NB4 (cell line): ENCODE data around the gene PLLP.

Experiments used
- DNase-seq: peaks from one replicate; pipeline ENCODE4 v3.0.0; 2010; ENCODE audit warnings: low read depth
- H3K4me3 ChIP-seq: one replicate; pipeline ENCODE4 v1.5.1; 2011; ENCODE audit warnings: mild to moderate bottlenecking, low read depth, low read length, moderate library complexity
- MYC ChIP-seq: IDR thresholded peaks from 2 replicates; pipeline ENCODE4 v1.6.1; 2011; ENCODE audit warnings: low read depth, low read length
- POLR2A ChIP-seq: IDR thresholded peaks from 2 replicates; pipeline ENCODE4 v1.6.1; 2011; ENCODE audit warnings: mild to moderate bottlenecking; ENCODE audit not compliant: insufficient read length; ENCODE audit errors: extremely low read depth
- TF ChIP-seq, protein P1 (sequence below): IDR thresholded peaks from one replicate; pipeline ENCODE4 v1.5.1; 2012; ENCODE audit warnings: low read depth, low read length
- TF ChIP-seq, protein P2 (sequence below): IDR thresholded peaks from 2 replicates; pipeline ENCODE4 v1.6.1; 2011; ENCODE audit warnings: low read depth, low read length

PLLP gene

DNA sequence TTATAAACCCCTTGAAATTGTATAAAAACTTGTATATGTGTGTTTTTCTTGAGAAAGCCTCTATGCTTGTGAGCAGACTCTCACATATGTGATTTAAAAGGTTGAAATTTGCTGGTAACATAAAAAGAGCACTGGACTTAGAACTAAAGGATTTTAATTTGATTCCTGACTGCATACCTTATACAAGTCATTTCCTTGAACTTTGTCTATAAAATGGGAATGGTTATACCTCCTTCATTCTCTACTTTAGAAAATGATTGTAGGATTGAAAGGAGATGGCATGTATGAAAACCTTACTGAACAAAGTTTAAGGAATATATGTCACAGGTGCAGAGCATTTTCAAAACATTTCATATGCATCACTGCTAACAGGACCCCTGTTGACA is 49.8 kb downstream of the PLLP start:
- DNase-seq: no peak
- TF ChIP-seq POLR2A: no peak
- TF ChIP-seq MYC: no peak
- TF ChIP-seq, protein P1, sequence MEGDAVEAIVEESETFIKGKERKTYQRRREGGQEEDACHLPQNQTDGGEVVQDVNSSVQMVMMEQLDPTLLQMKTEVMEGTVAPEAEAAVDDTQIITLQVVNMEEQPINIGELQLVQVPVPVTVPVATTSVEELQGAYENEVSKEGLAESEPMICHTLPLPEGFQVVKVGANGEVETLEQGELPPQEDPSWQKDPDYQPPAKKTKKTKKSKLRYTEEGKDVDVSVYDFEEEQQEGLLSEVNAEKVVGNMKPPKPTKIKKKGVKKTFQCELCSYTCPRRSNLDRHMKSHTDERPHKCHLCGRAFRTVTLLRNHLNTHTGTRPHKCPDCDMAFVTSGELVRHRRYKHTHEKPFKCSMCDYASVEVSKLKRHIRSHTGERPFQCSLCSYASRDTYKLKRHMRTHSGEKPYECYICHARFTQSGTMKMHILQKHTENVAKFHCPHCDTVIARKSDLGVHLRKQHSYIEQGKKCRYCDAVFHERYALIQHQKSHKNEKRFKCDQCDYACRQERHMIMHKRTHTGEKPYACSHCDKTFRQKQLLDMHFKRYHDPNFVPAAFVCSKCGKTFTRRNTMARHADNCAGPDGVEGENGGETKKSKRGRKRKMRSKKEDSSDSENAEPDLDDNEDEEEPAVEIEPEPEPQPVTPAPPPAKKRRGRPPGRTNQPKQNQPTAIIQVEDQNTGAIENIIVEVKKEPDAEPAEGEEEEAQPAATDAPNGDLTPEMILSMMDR: no peak
- TF ChIP-seq, protein P2, sequence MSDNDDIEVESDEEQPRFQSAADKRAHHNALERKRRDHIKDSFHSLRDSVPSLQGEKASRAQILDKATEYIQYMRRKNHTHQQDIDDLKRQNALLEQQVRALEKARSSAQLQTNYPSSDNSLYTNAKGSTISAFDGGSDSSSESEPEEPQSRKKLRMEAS: no peak
- no peak overlapping the region for H3K4me3 ChIP-seq

DNA sequence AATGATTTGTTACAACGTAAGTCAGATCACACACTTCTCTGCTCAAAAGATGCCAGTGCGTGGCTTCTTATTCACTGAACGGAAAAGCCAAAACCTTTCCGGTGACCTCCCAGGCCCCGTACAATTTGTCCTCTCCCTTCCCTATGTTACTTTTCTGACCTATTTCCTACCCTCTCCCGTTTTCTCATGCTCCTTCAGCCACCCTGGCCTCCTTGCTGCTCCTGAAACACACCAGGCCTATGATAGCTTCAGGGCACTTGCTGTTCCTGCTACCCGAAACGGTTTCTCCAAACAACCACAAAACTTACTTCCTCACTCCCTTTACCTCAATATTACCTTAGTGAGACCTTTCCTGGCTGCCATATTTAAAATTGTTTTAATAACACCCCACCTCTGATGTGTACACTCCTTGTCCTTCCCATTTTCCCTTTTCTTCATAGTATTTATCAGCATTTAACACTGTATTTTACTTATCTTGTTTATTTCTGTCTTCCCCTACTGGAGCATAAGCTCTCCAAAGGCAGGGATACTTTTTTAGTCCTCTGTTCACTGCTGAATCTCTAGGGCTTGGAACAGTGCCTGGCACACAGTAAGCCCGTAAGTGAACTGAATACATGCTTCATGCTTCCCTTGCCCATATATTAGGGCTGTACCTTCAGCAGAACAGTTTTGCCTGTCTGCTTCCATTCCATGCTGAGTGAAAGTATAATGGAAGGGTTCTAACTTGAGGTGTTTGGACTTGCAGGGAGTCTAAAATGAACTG is 50.3 kb downstream of the PLLP start:
- TF ChIP-seq MYC (no peak), POLR2A (no peak)
- TF ChIP-seq, protein P1: no peak
- TF ChIP-seq, protein P2: no peak
- H3K4me3 ChIP-seq: no peak overlapping the region
- no peak for DNase-seq

DNA sequence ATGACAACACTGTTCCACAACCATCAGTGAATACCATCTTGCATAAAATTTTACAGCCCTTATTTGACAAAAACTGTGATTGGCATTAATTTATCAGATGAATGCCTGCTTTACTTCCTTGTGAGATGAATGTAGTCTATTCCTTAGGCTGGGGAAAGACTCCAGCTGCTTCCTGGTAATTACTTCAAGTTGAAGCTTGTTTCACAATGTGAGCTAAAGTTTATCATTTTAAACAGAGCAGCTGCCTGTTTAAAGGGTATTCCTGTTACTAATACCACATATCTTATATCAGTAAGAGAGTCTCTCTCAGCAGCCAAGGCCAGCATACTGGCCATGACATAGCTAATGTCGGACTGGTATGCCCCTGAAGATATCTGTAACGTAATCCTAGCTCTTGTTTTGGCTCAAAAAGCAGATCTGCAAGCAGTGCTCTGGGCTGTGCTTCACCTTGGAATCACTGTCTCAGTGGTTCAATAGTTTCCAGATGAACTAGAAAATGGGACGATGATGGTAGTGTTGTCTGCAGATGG is 52.6 kb downstream of the PLLP start:
- no peak for DNase-seq
- no peak overlapping the region for H3K4me3 ChIP-seq
- no peak for TF ChIP-seq POLR2A
- TF ChIP-seq, protein P1: no peak
- TF ChIP-seq, protein P2: no peak
- TF ChIP-seq MYC: no peak

DNA sequence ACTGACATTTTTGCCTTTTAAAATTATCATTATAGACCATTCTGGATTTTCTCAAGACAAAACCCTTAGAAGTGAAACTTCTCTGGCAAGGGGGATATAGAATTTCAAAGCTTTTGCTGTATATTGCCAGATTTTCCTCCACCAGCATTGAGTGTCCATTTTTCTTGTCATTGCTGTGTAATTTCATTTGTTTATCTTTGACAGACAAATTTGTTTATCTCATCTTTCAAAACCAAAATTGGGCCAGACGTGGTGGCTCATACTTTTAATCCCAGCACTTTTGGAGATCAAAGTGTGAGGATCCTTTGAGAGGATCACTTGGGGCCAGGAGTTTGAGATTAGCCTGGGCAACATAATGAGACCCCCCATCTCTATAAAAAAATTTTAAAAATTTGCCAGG is 55.4 kb downstream of the PLLP start:
- no peak for DNase-seq
- no peak overlapping the region for H3K4me3 ChIP-seq
- TF ChIP-seq POLR2A: no peak
- TF ChIP-seq MYC: no peak
- TF ChIP-seq, protein P2: no peak

DNA sequence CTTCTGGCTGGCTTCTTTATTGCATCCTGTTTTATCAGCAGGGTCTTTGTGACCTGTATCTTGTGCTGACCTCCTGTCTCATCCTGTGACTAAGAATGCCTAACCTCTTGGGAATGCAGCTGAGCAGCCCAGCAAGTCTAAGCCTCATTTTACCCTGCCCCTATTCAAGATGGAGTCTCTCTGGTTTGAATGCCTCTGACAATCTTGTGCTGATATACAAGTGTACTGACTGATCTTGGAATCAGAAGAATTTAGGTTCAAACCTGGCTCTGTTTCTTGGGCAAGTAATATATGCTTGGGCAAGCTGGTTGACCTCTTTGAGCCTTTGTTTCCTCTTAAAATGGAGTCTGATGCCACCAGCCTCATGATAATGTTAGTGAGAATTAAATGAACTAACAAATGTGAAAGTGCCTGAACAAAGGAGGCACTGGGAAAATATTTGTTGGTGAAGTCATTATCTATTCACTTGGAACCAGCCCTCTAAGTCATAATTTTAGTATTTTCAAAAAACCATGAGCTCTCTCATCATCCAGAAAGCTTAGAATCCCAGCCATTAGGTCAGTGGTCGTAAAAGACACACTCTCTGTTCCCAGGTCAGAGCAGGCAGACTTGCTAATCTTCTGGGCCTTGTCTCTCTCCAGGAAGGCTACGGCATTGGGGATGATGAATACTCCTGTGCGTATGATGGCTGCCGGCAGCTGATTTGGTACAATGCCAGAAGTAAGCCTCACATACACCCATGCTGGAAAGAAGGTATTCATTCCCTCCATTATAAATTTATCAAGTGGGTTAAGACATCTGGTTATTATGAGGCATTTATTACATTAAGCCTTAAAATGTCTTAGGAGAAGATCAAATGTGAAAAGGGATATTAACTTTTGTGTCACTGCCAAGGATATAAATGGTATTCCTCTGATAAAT is 57.5 kb downstream of the PLLP start:
- no peak overlapping the region for H3K4me3 ChIP-seq

More for the DNA sequence above, 57.5 kb downstream of the PLLP start:
- no peak for DNase-seq
- TF ChIP-seq, protein P2: no peak
- TF ChIP-seq, protein P1: no peak
- TF ChIP-seq POLR2A (no peak), MYC (no peak)
